ENCODE data around the gene ZNF66. TPM values are rescaled to one million over a fixed set of nuclear protein-coding genes. Genes with fewer than 3 reads are reported as not detected.

The ZNF66 gene
- total and polyA plus RNA-seq, 2 of the 4 experiments (the other 2 are of a cell fraction), result 0.75 to 2.0 TPM

- Histone ChIP-seq H2BK15ac (ENCODE audit: low read depth, low read length) (no peak overlapping the region), H3K18ac (ENCODE audit: low read depth, low read length) (no peak overlapping the region), H2BK5ac (ENCODE audit: low read depth, low read length, poor library complexity, severe bottlenecking) (no peak overlapping the region), H3K9me1 (ENCODE audit: insufficient read depth, low read length) (no peaks in the 10 kb centered on the region), H4K8ac (ENCODE audit: low read depth in 2 of 2, low read length in 2 of 2) (no peak overlapping the region), H3K27me3 (ENCODE audit: control insufficient read depth, insufficient read depth, low read length) (no peaks in the 10 kb centered on the region), H3K4ac (ENCODE audit: low read depth, low read length) (no peak overlapping the region), H4K5ac (ENCODE audit: low read depth, low read length) (no peak overlapping the region), H4K20me1 (ENCODE audit: insufficient read depth, low read length) (no peaks in the 10 kb centered on the region), H3K14ac (replicated peaks; ENCODE audit: low read depth, low read length) (no peak overlapping the region), H3K36me3 (ENCODE audit: control insufficient read depth, insufficient read depth, low read length) (peaks cover 3% of the 10 kb centered on the region; the same call in 1 of the 2 replicates), H4K91ac (ENCODE audit: insufficient read depth, low read depth, low read length) (no peak overlapping the region), H2AK9ac (replicated peaks; ENCODE audit: low read depth, low read length, poor library complexity) (no peak overlapping the region), H3K9ac (ENCODE audit: low read depth, low read length) (no peak overlapping the region), H3K4me1 (ENCODE audit: control insufficient read depth, insufficient read depth, low read length) (no peaks in the 10 kb centered on the region), H3K4me3 (ENCODE audit: insufficient read depth, low read depth, low read length) (no peak overlapping the region), H2BK20ac (ENCODE audit: low read depth, low read length) (no peak overlapping the region), H3K9me3 (ENCODE audit: control insufficient read depth, insufficient read depth, low read length) (peaks cover 8% of the 10 kb centered on the region), H3K23ac (ENCODE audit: low read depth, low read length) (no peak overlapping the region), H2AFZ (replicated peaks; ENCODE audit: low read length, poor library complexity) (no peak overlapping the region), H3K4me2 (ENCODE audit: low read depth, low read length) (no peak overlapping the region), H2AK5ac (ENCODE audit: low read depth, low read length) (no peak overlapping the region), H3K27ac (ENCODE audit: insufficient read depth, low read length) (no peak overlapping the region), H2BK120ac (ENCODE audit: low read depth, low read length) (no peak overlapping the region), H3K56ac (ENCODE audit: extremely low read depth, insufficient read depth, low read length) (no peak overlapping the region), H3K79me1 (ENCODE audit: low read depth in 1 of 2, low read length in 2 of 2) (peaks cover 0 to 3% of the 10 kb centered on the region in 2 experiments; a peak in 1 of 4 replicates)
- BruUV-seq (replicated peaks), result no TSS peak
- ATAC-seq (ENCODE audit: low read depth), result no peak
- dilution Hi-C loops (cut with HindIII; ENCODE audit: low sequenced_read_pairs, unreplicated experiment), result no loop called here
- intact Hi-C loops (cut with micrococcal nuclease), result no loop called here
- CTCF ChIA-PET, result no interaction called here
- in situ Hi-C loops (cut with MboI; ENCODE audit: low sequenced_read_pairs), result no loop called here
- POLR2A ChIA-PET (ENCODE audit: unreplicated experiment), result no interaction called here
- TF ChIP-seq CEBPB (IDR thresholded peaks at IDR 0.05; ENCODE audit: low read depth, low read length) (no peak), RAD21 (IDR thresholded peaks at IDR 0.05; ENCODE audit: low read length) (no peak), NFE2L2 (IDR thresholded peaks at IDR 0.05; ENCODE audit: low read depth, low read length) (no peak), USF2 (IDR thresholded peaks at IDR 0.05; ENCODE audit: low read depth, low read length) (no peak), BHLHE40 (IDR thresholded peaks at IDR 0.05; ENCODE audit: low read depth, low read length) (no peak), FOS (IDR thresholded peaks at IDR 0.05; ENCODE audit: low read depth, low read length) (no peak), SMC3 (IDR thresholded peaks at IDR 0.05; ENCODE audit: low read depth, low read length) (no peak), CTCF (conservative IDR thresholded peaks at IDR 0.05; ENCODE audit: low read depth, low read length) (no peak), MAZ (IDR thresholded peaks at IDR 0.05; ENCODE audit: borderline replicate concordance, low read depth, low read length) (no peak), MXI1 (IDR thresholded peaks at IDR 0.05; ENCODE audit: borderline replicate concordance, low read depth, low read length) (no peak)
- peak; percentile 0 for DNase-seq
Observed at GRCh38 chr19:20787786-20788185, 11.7 kb downstream of the ZNF66 start.

Measured in IMR-90 (cell line).